OCI-LY3 (cell line): ENCODE results near the gene APOBEC3F.
"Not testable (repeated sequence)": the region's sequence is repeated elsewhere in the genome, so short reads cannot be mapped to it uniquely, and the experiment has no call there.

Experiments used
- H2AFZ ChIP-seq: fragments of 200-600, 300-600 bp; shearing (Covaris generic); 2 replicates; pipeline ENCODE4 v1.6.0; 2014; ENCODE audit warnings: antibody characterized with exemption, low read depth, low read length
- H3K27ac ChIP-seq: fragments of 200-600, 300-600 bp; sonication (generic); 2 replicates; pipeline ENCODE4 v1.5.1; 2014; ENCODE audit warnings: mild to moderate bottlenecking, low read length, moderate library complexity, mixed read lengths
- H3K27me3 ChIP-seq: fragments of 200-600, 300-600 bp; sonication (generic); 2 replicates; pipeline ENCODE4 v1.6.1; 2014; ENCODE audit warnings: low read depth, low read length, mixed read lengths
- H3K36me3 ChIP-seq: fragments of 200-600, 300-600 bp; sonication (generic); replicated peaks from 2 replicates; pipeline ENCODE3; 2014; ENCODE audit warnings: low read depth, low read length, mixed read lengths
- H3K4me1 ChIP-seq: fragments of 300-600, 200-600 bp; sonication (generic); 2 replicates; pipeline ENCODE4 v1.6.1; 2014; ENCODE audit warnings: low read length, mixed read lengths
- H3K4me2 ChIP-seq: fragments of 200-600, 300-600 bp; sonication (generic); 2 replicates; pipeline ENCODE4 v1.6.1; 2014; ENCODE audit warnings: low read length, mixed read lengths
- H3K4me3 ChIP-seq: fragments of 300-600, 200-600 bp; sonication (generic); 2 replicates; pipeline ENCODE4 v1.5.1; 2014; ENCODE audit warnings: antibody characterized with exemption, mild to moderate bottlenecking, low read length, moderate library complexity
- H3K79me2 ChIP-seq: fragments of 300-600, 200-600 bp; shearing (Covaris generic); 2 replicates; pipeline ENCODE4 v1.6.1; 2014; ENCODE audit warnings: mild to moderate bottlenecking, low read length, mixed read lengths
- H3K9ac ChIP-seq: fragments of 300-600, 200-600 bp; shearing (Covaris generic); 2 replicates; pipeline ENCODE4 v1.6.0; 2014; ENCODE audit warnings: mild to moderate bottlenecking, low read length, moderate library complexity
- H3K9me3 ChIP-seq: fragments of 200-600, 300-600 bp; shearing (Covaris generic); 2 replicates; pipeline ENCODE4 v1.6.1; 2014; ENCODE audit warnings: low read length, mixed read lengths; ENCODE audit not compliant: insufficient read depth
- H4K20me1 ChIP-seq: fragments of 200-600, 300-600 bp; sonication (generic); 2 replicates; pipeline ENCODE4 v1.6.1; 2016; ENCODE audit warnings: low read length, mixed read lengths; ENCODE audit not compliant: insufficient read depth
- CTCF ChIP-seq: fragments of 200-600, 300-600 bp; sonication (generic); IDR thresholded peaks from 2 replicates; pipeline ENCODE4 v1.5.1; 2014; ENCODE audit warnings: antibody characterized with exemption, low read length, low read depth
- EZH2phosphoT487 ChIP-seq: fragments of 200-600 bp; shearing (Covaris generic); IDR thresholded peaks from 2 replicates; pipeline ENCODE4 v1.6.1; 2018; ENCODE audit warnings: antibody characterized with exemption, mixed run types, low read depth

Gene APOBEC3F

GRCh38 chr22:39055658-39056057, 15.0 kb downstream of the APOBEC3F start:
- Histone ChIP-seq H3K9ac (no peak overlapping the region), H3K4me1 (no peaks in the 10 kb centered on the region), H3K36me3 (no peaks in the 10 kb centered on the region), H3K4me2 (no peak overlapping the region), H4K20me1 (no peaks in the 10 kb centered on the region), H3K79me2 (no peaks in the 10 kb centered on the region), H3K27ac (no peak overlapping the region), H3K9me3 (no peaks in the 10 kb centered on the region), H3K4me3 (no peak overlapping the region), H3K27me3 (no peaks in the 10 kb centered on the region), H2AFZ (no peak overlapping the region)
- TF ChIP-seq CTCF (no peak), EZH2phosphoT487 (no peak)

DNA sequence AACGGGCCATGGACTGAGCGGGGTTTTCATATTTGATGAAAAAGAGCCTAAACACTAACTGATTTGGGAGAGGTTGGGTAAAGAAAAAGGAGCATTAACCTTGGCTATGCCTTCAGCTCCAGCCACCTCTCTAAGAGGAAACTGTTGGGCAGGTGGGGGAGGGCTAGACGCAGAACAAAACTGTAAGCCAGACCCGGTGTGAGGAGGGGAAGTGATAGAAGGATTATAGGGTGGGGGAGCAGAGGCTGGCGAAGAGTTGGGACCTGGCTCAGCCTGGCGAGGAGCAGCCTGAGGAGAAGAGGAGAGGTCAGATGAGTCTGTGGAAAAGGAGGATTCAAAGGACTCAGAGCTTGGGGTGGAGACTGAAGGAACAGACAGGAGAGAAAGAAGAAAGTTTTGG, 20.6 kb downstream of the APOBEC3F start:
- H3K9me3 ChIP-seq, H3K79me2 ChIP-seq, H3K27ac ChIP-seq, H3K27me3 ChIP-seq, H3K36me3 ChIP-seq, H4K20me1 ChIP-seq: not testable (repeated sequence)
- H3K9ac ChIP-seq = peak overlapping the region; percentile 54; the same call in 1 of the 2 replicates
- peak overlapping the region; percentile 11; the same call in 1 of the 2 replicates for H2AFZ ChIP-seq
- peak overlapping the region; percentile 72 for H3K4me2 ChIP-seq
- H3K4me1 ChIP-seq = peaks cover 30% of the 10 kb centered on the region
- H3K4me3 ChIP-seq = peak overlapping the region; percentile 58

- H3K79me2 ChIP-seq, H3K27me3 ChIP-seq, H3K27ac ChIP-seq, H3K36me3 ChIP-seq, H3K9me3 ChIP-seq, H3K4me3 ChIP-seq, H2AFZ ChIP-seq, H4K20me1 ChIP-seq: not testable (repeated sequence)
- H3K4me2 ChIP-seq = peak overlapping the region; percentile 72
- H3K9ac ChIP-seq = peak overlapping the region; percentile 54; the same call in 1 of the 2 replicates
- H3K4me1 ChIP-seq = peaks cover 30% of the 10 kb centered on the region
Measured at GRCh38 chr22:39061951-39062350, 21.3 kb downstream of the APOBEC3F start.

- Histone ChIP-seq H3K4me1 (peaks cover 37% of the 10 kb centered on the region), H3K4me2 (peak overlapping the region; percentile 27), H3K27ac (peak overlapping the region; percentile 81), H3K9ac (peak overlapping the region; percentile 60; the same call in 1 of the 2 replicates), H2AFZ (0 out of 2 replicates have a peak overlapping the region, but pooled peaks have one; percentile 32)
- H3K79me2 ChIP-seq, H3K27me3 ChIP-seq, H3K36me3 ChIP-seq, H3K9me3 ChIP-seq, H4K20me1 ChIP-seq, H3K4me3 ChIP-seq: not testable (repeated sequence)
Measured at GRCh38 chr22:39063904-39064303, 23.2 kb downstream of the APOBEC3F start.

- H2AFZ ChIP-seq, H3K9me3 ChIP-seq, H4K20me1 ChIP-seq, H3K9ac ChIP-seq, H3K4me3 ChIP-seq, H3K4me2 ChIP-seq, H3K79me2 ChIP-seq, H3K36me3 ChIP-seq, H3K27me3 ChIP-seq, H3K27ac ChIP-seq: not testable (repeated sequence)
- H3K4me1 ChIP-seq = peaks cover 29% of the 10 kb centered on the region
Measured at GRCh38 chr22:39066442-39067276, 26.0 kb downstream of the APOBEC3F start.
